ENCODE measurements around the gene TSPAN4.

DNA sequence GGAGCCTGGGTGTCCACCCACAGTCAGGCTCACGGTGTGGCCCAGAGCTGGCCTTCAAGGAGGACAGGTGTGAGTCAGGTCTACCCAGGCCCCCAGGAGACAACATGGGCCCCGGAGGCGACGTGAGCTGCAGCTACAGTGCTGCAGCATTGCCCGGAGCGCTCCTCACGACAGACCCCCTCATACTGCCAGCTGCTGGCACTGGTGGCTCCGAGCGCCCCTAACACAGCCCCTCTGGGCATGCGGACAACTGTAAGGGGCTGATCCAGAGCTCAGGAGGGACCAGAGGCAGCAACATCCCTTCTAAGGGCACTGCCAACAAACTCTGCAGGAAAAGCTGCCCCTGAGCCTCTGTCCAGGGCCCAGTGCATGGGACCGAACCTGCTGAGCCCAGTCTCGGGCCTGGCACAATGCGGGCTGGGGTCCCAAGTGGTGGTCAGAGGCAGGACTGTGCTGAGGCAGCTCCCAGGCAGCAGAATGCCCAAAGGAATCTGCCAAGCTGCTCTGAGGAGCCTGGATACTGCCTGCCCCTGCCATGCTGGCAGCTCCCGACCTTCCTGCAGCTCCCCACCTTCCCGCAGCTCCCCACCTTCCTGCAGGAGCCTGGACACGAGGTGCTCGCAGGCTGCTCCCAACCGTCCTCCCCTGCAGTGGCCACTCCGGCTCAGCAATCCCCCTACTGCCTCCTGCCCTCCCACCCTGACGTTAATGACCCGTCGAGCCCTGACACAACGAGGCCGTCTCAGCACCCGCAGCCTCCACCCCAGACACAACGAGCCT is 52.9 kb downstream of the TSPAN4 start:
- TF ChIP-seq, protein P1, sequence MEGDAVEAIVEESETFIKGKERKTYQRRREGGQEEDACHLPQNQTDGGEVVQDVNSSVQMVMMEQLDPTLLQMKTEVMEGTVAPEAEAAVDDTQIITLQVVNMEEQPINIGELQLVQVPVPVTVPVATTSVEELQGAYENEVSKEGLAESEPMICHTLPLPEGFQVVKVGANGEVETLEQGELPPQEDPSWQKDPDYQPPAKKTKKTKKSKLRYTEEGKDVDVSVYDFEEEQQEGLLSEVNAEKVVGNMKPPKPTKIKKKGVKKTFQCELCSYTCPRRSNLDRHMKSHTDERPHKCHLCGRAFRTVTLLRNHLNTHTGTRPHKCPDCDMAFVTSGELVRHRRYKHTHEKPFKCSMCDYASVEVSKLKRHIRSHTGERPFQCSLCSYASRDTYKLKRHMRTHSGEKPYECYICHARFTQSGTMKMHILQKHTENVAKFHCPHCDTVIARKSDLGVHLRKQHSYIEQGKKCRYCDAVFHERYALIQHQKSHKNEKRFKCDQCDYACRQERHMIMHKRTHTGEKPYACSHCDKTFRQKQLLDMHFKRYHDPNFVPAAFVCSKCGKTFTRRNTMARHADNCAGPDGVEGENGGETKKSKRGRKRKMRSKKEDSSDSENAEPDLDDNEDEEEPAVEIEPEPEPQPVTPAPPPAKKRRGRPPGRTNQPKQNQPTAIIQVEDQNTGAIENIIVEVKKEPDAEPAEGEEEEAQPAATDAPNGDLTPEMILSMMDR (IDR thresholded peaks at IDR 0.05) = no peak
- TF ChIP-seq POLR2A (IDR thresholded peaks at IDR 0.05; ENCODE audit: low read depth) (no peak), EP300 (IDR thresholded peaks at IDR 0.05) (no peak), POLR2AphosphoS5 (IDR thresholded peaks at IDR 0.05) (no peak)

Measured in esophagus muscularis mucosa (tissue), 4 donors.